ENCODE data around the gene FTCD.
"Not testable (repeated sequence)": the region's sequence is repeated elsewhere in the genome, so short reads cannot be mapped to it uniquely, and the experiment has no call there.

Gene FTCD

DNA sequence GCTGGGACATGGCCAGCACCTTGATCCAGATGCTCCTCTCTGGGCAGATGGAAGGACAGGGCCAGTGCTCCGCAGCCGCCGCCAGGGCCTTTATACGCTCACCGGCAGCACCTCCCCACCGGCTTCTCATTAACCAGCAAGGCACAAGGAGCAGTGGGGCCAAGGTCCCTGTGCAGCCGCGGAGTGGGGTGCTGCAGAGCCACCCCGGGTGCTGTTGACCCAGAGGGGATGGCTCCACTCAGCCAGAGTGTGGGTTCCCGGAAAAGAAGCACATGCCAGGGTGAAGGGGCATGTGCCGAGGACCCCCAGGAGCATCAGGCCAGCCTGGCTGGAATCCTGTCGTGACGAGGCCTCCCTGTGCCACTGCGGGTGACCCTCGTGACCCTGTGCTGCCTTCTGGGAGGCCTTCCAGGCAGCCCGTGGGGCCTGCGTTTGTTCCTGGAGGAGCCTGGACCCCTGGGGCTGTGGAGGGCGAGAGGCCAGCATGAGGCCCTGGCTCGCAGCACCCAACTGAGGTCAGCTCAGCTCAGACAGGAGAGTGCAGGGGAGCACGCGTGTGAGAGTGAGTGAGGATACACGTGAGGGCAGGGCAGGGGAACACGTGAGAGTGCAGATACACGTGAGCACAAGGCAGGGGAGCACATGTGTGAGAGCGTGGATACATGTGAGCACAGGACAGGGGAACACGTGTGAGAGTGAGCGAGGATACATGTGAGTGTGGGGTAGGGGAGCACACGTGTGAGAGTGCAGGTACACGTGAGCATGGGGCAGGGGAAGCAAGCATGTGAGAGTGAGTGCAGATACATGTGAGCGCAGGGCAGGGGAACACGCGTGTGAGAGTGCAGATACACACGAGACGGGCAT lies at the start of gene FTCD:
FTCD (minus strand) TSS at position 66 of the 864 bp plus-strand sequence; CDS start at position 10, 56 bp downstream.
- DNase-seq: no peak

- DNase-seq: no peak
These were observed 49.8 kb upstream of the FTCD start for GRCh38 chr21:46205166-46205565.

GRCh38 chr21:46203203-46203600 lies 47.8 kb upstream of the FTCD start:
- no peak for DNase-seq

DNA sequence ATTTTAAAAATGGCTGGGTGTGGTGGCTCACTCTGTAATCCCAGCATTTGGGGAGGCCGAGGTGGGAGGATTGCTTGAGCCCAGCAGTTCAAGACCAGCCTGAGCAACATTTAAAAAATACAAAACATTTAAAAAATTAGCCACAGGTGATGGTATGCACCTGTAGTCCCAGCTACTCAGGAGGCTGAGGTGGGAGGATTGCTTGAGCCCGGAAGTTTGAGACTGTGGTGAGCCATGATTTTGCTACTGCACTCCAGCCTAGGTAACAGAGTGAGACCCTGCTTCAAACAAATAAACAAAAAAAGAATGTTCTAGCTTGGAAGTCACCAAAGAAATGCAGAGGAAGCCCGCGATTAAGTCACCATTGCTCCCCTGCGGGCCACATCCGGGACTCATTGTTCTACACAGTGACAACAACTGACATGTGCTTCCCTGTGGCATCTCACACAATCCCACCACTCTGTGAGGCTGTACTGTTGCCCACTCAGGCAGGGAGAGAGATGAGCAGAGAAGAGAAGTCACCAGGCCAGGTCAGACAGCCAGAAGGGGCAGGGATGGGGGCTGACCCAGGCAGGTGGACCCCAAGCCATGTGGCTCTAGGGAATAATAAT lies 47.3 kb upstream of the FTCD start:
- DNase-seq: no peak

GRCh38 chr21:46200877-46201803 lies 45.8 kb upstream of the FTCD start:
- not testable (repeated sequence) for DNase-seq

GRCh38 chr21:46199436-46200373 lies 44.3 kb upstream of the FTCD start:
- no peak for DNase-seq

DNA sequence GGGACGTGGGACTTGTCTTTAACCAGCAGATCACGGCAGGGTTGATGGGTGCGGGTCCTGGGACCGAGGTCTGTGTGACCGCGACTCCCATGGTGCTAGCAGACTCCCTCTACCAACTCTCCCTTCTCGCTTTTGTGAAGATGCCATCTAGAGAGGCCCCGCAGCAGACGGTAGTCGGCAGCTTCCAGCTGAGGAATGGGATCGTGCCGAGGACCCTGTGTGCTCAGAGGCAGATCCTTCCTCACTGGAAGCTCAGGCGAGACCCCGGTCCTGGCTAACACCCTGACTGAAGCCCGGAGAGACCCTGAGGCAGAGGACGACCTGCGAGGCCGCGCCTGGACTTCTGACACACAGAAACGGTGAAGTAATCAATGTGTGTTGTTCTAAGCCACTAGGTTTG lies 41.4 kb upstream of the FTCD start:
- DNase-seq: no peak

DNA sequence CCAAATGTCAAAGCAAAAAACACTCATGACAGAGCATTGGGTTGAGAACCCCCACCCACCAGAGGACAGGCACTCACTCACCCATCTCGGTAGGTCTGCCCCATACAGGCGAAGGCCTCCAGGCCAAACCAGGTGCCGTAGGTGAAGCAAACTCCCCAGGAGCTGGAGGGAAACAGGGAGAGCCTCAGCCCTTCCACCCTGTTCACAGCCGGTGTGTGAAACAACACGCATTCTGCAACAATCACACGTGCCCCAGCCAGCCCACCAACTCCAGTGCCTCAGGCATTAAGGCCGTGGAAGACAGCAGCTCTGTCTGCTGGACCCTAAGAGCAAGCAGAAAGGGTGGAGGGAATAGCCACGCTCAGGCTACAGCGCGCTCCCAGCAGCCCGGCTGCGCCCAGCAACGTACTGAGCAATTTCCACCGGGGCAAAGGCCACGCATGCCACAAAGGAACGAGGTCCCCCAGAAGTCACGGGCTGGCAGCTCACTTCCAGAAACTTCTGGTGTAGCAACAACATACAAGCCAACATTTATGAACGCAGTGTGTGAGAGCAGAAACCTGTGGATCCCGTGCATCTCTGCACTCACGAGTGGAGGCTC lies 40.3 kb upstream of the FTCD start:
- no peak for DNase-seq

DNA sequence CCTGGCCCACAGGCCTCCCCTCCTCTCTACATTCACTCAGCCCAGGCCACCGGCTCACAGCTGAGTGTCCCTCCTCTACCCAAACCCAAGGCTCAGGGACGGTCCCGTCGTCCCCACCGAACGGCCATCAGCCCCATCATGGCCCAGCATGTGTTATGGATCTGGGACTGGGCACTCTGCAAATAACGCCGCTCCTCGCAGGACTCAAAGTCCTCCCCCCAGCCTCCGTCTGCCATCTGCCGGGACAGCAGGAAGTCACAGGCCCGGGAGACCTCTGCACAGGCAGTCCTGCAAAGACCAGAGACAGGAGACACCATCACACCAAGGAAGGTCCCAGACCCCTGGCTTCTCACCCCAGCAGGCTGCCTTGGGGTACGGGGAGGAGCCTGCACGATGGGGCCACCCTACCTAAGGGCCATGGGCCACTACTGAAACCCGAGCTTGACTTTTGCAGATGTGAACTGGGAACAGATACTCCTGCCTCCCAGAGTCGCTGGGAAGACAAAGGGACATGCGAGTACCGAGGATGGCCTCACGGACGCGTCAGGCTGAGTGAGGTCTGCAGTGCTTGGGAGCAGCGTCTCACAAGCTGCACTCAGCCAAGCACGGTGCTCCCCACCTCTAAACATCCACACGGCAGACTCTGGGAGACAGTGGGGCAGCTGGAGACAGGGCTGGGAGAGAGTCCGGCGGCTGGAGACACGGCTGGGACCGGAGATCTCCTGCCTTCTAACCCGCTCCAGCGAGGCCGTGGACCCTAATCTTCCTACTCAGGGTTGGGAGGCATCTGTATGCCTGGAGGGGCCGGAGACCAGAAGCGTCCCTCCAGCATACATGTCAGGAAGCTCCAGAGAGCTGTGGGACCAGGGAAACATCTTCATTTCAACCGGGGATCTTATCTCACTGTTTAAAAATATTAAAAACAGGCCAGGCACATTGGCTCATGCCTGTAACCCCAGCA lies 39.3 kb upstream of the FTCD start:
- no peak for DNase-seq

DNA sequence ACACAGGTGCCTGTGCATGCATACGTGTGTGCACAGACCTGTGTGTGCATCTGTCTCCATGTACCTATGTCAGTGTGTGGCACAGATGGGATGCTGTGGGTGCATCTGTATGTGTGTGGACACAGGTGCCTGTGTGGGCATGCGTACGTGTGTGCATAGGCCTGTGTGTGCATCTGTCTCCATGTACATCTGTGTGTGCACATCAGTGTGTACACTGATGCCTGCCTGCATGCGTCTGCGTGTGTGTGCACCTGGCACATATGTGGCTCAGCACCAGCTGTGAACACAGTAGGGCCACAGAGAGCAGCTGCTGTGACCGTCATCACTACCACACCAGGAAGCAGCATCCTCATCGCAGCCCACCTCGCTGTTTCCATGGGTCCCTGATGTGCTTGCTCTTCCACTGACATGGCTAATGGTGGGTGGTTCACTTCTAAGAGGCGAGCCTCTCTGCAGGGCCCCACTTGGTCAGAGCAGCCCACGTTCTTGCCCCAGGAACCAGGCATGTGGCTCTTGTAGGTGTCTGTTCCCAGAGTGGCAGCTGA lies 38.5 kb upstream of the FTCD start:
- no peak for DNase-seq

GRCh38 chr21:46191686-46192575 lies 36.6 kb upstream of the FTCD start:
- no peak for DNase-seq

DNA sequence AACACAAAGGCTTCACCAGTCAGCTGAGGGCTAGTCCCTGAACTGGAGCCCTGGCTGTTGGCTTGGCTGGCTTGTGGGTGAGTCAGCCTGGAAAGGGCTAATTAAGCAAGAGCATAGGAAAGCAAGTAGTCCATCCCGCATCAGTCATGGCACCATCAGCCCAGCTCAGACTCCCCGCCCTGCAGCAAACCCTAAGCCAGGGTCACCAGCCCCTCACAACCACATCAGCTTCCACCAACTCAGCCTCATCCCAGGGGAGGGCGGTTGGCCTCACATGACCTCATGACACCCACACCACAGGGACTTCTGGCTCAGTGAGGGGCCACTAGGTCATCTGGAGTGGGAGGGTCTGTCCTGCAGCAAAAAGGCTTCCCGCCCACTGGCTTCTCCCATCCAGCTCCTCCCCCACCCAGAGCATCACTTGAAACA lies 35.9 kb upstream of the FTCD start:
- no peak for DNase-seq

- DNase-seq: no peak
These were observed 35.2 kb upstream of the FTCD start for GRCh38 chr21:46190491-46191131.

- no peak for DNase-seq
These were observed 34.6 kb upstream of the FTCD start for GRCh38 chr21:46189959-46190490.

GRCh38 chr21:46189213-46189958 lies 34.0 kb upstream of the FTCD start:
- DNase-seq: no peak

GRCh38 chr21:46188226-46189212 lies 33.1 kb upstream of the FTCD start:
- DNase-seq: no peak

Measured in CD4-positive, alpha-beta T cell treated with Interleukin-6 for 4 hours (primary cell).